ENCODE measurements around the gene SERPINA3. TPM values are rescaled to one million over a fixed set of nuclear protein-coding genes. Genes with fewer than 3 reads are reported as not detected.

SERPINA3 gene
- total RNA-seq, 1 experiment from 2014 or later: 3.5 TPM

DNA sequence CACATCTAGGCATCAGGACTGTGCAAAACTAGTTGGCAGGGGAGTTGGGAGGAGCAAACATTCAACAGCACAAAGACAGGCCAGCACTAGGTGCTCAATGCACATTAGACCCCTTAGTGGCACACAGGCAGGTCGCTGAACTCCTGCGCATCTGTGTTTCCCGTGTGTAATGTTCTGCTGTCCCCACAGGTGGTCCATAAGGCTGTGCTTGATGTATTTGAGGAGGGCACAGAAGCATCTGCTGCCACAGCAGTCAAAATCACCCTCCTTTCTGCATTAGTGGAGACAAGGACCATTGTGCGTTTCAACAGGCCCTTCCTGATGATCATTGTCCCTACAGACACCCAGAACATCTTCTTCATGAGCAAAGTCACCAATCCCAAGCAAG, 11.2 kb downstream of the SERPINA3 start:
- Mint-ChIP-seq H3K9me3 (peaks cover 24% of the 10 kb centered on the region), H3K4me1 (no peaks in the 10 kb centered on the region), H3K27ac (no peak overlapping the region), H3K36me3 (peaks cover 12% of the 10 kb centered on the region), H3K27me3 (ENCODE audit: low read depth) (no peaks in the 10 kb centered on the region; the same call in 1 of the 2 replicates), H3K4me3 (no peak overlapping the region)
- TF ChIP-seq, protein P1, sequence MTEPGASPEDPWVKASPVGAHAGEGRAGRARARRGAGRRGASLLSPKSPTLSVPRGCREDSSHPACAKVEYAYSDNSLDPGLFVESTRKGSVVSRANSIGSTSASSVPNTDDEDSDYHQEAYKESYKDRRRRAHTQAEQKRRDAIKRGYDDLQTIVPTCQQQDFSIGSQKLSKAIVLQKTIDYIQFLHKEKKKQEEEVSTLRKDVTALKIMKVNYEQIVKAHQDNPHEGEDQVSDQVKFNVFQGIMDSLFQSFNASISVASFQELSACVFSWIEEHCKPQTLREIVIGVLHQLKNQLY (CRISPR knock-in tag; IDR thresholded peaks at IDR 0.05): no peak
- TF ChIP-seq, protein P2, sequence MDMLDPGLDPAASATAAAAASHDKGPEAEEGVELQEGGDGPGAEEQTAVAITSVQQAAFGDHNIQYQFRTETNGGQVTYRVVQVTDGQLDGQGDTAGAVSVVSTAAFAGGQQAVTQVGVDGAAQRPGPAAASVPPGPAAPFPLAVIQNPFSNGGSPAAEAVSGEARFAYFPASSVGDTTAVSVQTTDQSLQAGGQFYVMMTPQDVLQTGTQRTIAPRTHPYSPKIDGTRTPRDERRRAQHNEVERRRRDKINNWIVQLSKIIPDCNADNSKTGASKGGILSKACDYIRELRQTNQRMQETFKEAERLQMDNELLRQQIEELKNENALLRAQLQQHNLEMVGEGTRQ (CRISPR knock-in tag; IDR thresholded peaks at IDR 0.05): no peak
- TF ChIP-seq TEAD1 (CRISPR knock-in tag; IDR thresholded peaks at IDR 0.05) (no peak), ZNF121 (CRISPR knock-in tag; IDR thresholded peaks at IDR 0.05) (no peak), PRRX2 (CRISPR knock-in tag; IDR thresholded peaks at IDR 0.05) (no peak), ZNF396 (CRISPR knock-in tag; IDR thresholded peaks at IDR 0.05; ENCODE audit: borderline replicate concordance) (no peak), RORB (CRISPR knock-in tag; IDR thresholded peaks at IDR 0.05) (no peak), KAT7 (CRISPR knock-in tag; IDR thresholded peaks at IDR 0.05; ENCODE audit: borderline replicate concordance) (no peak), SP1 (CRISPR knock-in tag; conservative IDR thresholded peaks at IDR 0.05) (no peak), ZNF219 (CRISPR knock-in tag; IDR thresholded peaks at IDR 0.05; ENCODE audit: borderline replicate concordance) (no peak), ZNF232 (CRISPR knock-in tag; IDR thresholded peaks at IDR 0.05) (no peak), NFATC4 (CRISPR knock-in tag; IDR thresholded peaks at IDR 0.05) (no peak), NR3C1 (CRISPR knock-in tag; conservative IDR thresholded peaks at IDR 0.05; ENCODE audit: low read depth) (no peak)
- TF ChIP-seq, protein P3, sequence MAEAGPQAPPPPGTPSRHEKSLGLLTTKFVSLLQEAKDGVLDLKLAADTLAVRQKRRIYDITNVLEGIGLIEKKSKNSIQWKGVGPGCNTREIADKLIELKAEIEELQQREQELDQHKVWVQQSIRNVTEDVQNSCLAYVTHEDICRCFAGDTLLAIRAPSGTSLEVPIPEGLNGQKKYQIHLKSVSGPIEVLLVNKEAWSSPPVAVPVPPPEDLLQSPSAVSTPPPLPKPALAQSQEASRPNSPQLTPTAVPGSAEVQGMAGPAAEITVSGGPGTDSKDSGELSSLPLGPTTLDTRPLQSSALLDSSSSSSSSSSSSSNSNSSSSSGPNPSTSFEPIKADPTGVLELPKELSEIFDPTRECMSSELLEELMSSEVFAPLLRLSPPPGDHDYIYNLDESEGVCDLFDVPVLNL (CRISPR knock-in tag; IDR thresholded peaks at IDR 0.05; ENCODE audit: borderline replicate concordance, low read depth): no peak
- TF ChIP-seq, protein P4, sequence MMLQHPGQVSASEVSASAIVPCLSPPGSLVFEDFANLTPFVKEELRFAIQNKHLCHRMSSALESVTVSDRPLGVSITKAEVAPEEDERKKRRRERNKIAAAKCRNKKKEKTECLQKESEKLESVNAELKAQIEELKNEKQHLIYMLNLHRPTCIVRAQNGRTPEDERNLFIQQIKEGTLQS (CRISPR knock-in tag; conservative IDR thresholded peaks at IDR 0.05): no peak
- TF ChIP-seq, protein P5, sequence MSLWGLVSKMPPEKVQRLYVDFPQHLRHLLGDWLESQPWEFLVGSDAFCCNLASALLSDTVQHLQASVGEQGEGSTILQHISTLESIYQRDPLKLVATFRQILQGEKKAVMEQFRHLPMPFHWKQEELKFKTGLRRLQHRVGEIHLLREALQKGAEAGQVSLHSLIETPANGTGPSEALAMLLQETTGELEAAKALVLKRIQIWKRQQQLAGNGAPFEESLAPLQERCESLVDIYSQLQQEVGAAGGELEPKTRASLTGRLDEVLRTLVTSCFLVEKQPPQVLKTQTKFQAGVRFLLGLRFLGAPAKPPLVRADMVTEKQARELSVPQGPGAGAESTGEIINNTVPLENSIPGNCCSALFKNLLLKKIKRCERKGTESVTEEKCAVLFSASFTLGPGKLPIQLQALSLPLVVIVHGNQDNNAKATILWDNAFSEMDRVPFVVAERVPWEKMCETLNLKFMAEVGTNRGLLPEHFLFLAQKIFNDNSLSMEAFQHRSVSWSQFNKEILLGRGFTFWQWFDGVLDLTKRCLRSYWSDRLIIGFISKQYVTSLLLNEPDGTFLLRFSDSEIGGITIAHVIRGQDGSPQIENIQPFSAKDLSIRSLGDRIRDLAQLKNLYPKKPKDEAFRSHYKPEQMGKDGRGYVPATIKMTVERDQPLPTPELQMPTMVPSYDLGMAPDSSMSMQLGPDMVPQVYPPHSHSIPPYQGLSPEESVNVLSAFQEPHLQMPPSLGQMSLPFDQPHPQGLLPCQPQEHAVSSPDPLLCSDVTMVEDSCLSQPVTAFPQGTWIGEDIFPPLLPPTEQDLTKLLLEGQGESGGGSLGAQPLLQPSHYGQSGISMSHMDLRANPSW (CRISPR knock-in tag; conservative IDR thresholded peaks at IDR 0.05; ENCODE audit: low read depth): no peak
- TF ChIP-seq, protein P6, sequence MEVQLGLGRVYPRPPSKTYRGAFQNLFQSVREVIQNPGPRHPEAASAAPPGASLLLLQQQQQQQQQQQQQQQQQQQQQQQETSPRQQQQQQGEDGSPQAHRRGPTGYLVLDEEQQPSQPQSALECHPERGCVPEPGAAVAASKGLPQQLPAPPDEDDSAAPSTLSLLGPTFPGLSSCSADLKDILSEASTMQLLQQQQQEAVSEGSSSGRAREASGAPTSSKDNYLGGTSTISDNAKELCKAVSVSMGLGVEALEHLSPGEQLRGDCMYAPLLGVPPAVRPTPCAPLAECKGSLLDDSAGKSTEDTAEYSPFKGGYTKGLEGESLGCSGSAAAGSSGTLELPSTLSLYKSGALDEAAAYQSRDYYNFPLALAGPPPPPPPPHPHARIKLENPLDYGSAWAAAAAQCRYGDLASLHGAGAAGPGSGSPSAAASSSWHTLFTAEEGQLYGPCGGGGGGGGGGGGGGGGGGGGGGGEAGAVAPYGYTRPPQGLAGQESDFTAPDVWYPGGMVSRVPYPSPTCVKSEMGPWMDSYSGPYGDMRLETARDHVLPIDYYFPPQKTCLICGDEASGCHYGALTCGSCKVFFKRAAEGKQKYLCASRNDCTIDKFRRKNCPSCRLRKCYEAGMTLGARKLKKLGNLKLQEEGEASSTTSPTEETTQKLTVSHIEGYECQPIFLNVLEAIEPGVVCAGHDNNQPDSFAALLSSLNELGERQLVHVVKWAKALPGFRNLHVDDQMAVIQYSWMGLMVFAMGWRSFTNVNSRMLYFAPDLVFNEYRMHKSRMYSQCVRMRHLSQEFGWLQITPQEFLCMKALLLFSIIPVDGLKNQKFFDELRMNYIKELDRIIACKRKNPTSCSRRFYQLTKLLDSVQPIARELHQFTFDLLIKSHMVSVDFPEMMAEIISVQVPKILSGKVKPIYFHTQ (CRISPR knock-in tag; IDR thresholded peaks at IDR 0.05): no peak
- ATAC-seq: no peak
- POLR2A ChIA-PET: no interaction called here
- no peak for DNase-seq (ENCODE audit: low spot score)
- CTCF ChIA-PET: interaction anchor here (0.7 kb wide), 1 partner anchor 137 kb away, joined by 3 read pairs; no protein-coding TSS in a partner anchor
